Caco-2 (cell line): ENCODE measurements around the gene LEAP2. TPM values are rescaled to one million over a fixed set of nuclear protein-coding genes. Genes with fewer than 3 reads are reported as not detected.
A peak's percentile ranks its signal among the peaks of the same experiment; 100 is the strongest.

Source experiments
- BruUV-seq: library from RNA; stranded (reverse); fragments of 400-500 nt; replicated peaks from 2 replicates; lab custom pipeline; 2021; lab: Mats Ljungman, UMichigan
- CTCF ChIA-PET: fragments of 300-600 bp; sonication (Branson Sonifier 250); formaldehyde crosslinking; loops from one replicate; lab custom pipeline; 2022; ENCODE audit warnings: antibody characterized with exemption; lab: Charles Lee
- POLR2A ChIA-PET: fragments of 300-600 bp; sonication (Branson Sonifier 250); formaldehyde crosslinking; loops from one replicate; lab custom pipeline; 2022; ENCODE audit warnings: antibody characterized with exemption; lab: Charles Lee
- DNase-seq, 2 experiments: peaks; one replicate each; pipeline versions ENCODE4 v3.0.0 to v3.0.0-alpha.2; 2020 to 2022
- H3K27me3 ChIP-seq: replicated peaks from 2 replicates; pipeline ENCODE4 v1.6.0; 2011; ENCODE audit warnings: low read length; ENCODE audit not compliant: control insufficient read depth, insufficient read depth
- H3K36me3 ChIP-seq: 2 replicates; pipeline ENCODE4 v1.5.1; 2011; ENCODE audit warnings: low read length; ENCODE audit not compliant: control insufficient read depth, insufficient read depth
- H3K4me1 ChIP-seq: fragments of 250-450 bp; sonication (Bioruptor Pico); 2 replicates; pipeline ENCODE4 v1.5.1; 2020; ENCODE audit warnings: mild to moderate bottlenecking
- H3K4me3 ChIP-seq: 2 replicates; pipeline ENCODE4 v1.5.1; 2011; ENCODE audit warnings: low read depth, mild to moderate bottlenecking, control low read depth, low read length
- H3K9me3 ChIP-seq: fragments of 250-450 bp; sonication (Bioruptor Pico); 2 replicates; pipeline ENCODE4 v1.5.1; 2020; ENCODE audit warnings: mild to moderate bottlenecking, moderate library complexity
- H3K27ac Mint-ChIP-seq: one replicate; pipeline ENCODE4 v1.8.0; 2022; ENCODE audit warnings: mixed read lengths; ENCODE audit not compliant: unreplicated experiment
- H3K27me3 Mint-ChIP-seq: one replicate; pipeline ENCODE4 v1.8.0; 2022; ENCODE audit warnings: mixed read lengths; ENCODE audit not compliant: insufficient read depth, unreplicated experiment
- H3K36me3 Mint-ChIP-seq: one replicate; pipeline ENCODE4 v1.8.0; 2022; ENCODE audit warnings: mild to moderate bottlenecking, mixed read lengths; ENCODE audit not compliant: insufficient read depth, unreplicated experiment
- H3K4me1 Mint-ChIP-seq: one replicate; pipeline ENCODE4 v1.8.0; 2022; ENCODE audit warnings: low read depth, mixed read lengths; ENCODE audit not compliant: unreplicated experiment
- H3K4me3 Mint-ChIP-seq: one replicate; pipeline ENCODE4 v1.8.0; 2022; ENCODE audit warnings: mild to moderate bottlenecking, moderate library complexity, mixed read lengths; ENCODE audit not compliant: unreplicated experiment
- H3K9me3 Mint-ChIP-seq: one replicate; pipeline ENCODE4 v1.8.0; 2022; ENCODE audit warnings: mixed read lengths; ENCODE audit not compliant: unreplicated experiment
- intact Hi-C: fragments of 100-400 bp; cut with micrococcal nuclease; formaldehyde crosslinking; loops from one replicate; pipeline ENCODE4 v1.10.0; 2022; ENCODE audit not compliant: unreplicated experiment
- total RNA-seq: library from RNA; stranded (reverse); gene quantifications from 2 replicates; pipeline ENCODE4 v1.2.3, GENCODE V29; 2022
- TF ChIP-seq, protein P1 (sequence below), 2 experiments: fragments of 200-600 bp in 1 of 2; IDR thresholded peaks; 1 replicate in 1 of 2; 2 replicates in 1 of 2; pipeline versions ENCODE4 v1.5.1 to v1.8.0; 2011 to 2022; ENCODE audit warnings: antibody characterized with exemption in 1 of 2, control low read depth in 1 of 2, inconsistent platforms in 1 of 2, low read depth in 1 of 2, low read length in 1 of 2, mild to moderate bottlenecking in 1 of 2, moderate library complexity in 1 of 2; ENCODE audit not compliant: insufficient read depth in 1 of 2, severe bottlenecking in 1 of 2, unreplicated experiment in 1 of 2

The LEAP2 gene
- total RNA-seq, 1 experiment from 2014 or later, result 1.1 TPM

DNA sequence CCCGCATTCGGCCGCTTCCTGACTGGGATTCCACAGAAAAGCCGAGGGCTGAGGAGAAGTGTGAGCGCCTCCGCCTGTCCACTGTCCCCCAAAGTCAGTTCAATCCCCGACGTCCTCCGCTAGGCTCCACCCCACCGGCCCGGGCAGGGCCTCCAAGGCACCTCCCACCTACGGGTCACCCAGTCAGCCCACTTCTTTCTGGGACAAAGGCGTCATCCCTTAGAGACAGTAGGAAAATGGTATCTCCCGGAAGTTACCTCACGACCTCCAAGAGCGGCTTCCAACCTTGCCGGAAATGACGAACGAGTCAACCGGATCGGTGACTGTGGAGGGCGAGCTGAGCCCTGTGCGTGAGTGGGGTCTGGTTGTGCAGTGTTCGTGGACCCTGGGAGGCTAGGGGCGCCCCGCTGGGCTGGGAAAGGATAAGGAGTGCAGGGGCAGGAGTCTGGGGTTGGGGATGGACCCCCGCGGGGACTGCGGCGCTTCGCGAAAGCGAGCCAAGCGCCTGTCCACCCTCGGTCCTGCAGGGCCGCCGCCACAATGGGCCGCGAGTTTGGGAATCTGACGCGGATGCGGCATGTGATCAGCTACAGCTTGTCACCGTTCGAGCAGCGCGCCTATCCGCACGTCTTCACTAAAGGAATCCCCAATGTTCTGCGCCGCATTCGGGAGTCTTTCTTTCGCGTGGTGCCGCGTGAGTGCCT, 7.0 kb upstream of the LEAP2 start, which contains the start of the genes GDF9 and UQCRQ:
Gene GDF9 (minus strand): TSS at position 128 of the 704 bp plus-strand sequence. CDS start 1,936 bp downstream, outside the sequence.
Gene UQCRQ (plus strand): TSS at position 301 of the 704 bp plus-strand sequence. CDS start 240 bp downstream, at position 541.
- POLR2A ChIA-PET, result interaction anchor here (0.6 to 1.9 kb wide), 10 partner anchors 17 to 172 kb away, joined by 3 to 7 read pairs (median 4); partner anchors contain the start of gene SHROOM1
- peaks cover 16% of the 10 kb centered on the region for H3K4me1 ChIP-seq
- H3K36me3 Mint-ChIP-seq, result peaks cover 55% of the 10 kb centered on the region
- H3K9me3 Mint-ChIP-seq, result no peaks in the 10 kb centered on the region
- no peaks in the 10 kb centered on the region for H3K4me1 Mint-ChIP-seq
- peak within 1 kb of the TSS; percentile 91 for H3K4me3 Mint-ChIP-seq
- H3K9me3 ChIP-seq, result no peaks in the 10 kb centered on the region
- intact Hi-C loops, result loop anchor here (1.0 to 2.0 kb wide), 5 partner anchors 16 to 111 kb away; partner anchors contain the start of gene SHROOM1
- TF ChIP-seq, protein P1, sequence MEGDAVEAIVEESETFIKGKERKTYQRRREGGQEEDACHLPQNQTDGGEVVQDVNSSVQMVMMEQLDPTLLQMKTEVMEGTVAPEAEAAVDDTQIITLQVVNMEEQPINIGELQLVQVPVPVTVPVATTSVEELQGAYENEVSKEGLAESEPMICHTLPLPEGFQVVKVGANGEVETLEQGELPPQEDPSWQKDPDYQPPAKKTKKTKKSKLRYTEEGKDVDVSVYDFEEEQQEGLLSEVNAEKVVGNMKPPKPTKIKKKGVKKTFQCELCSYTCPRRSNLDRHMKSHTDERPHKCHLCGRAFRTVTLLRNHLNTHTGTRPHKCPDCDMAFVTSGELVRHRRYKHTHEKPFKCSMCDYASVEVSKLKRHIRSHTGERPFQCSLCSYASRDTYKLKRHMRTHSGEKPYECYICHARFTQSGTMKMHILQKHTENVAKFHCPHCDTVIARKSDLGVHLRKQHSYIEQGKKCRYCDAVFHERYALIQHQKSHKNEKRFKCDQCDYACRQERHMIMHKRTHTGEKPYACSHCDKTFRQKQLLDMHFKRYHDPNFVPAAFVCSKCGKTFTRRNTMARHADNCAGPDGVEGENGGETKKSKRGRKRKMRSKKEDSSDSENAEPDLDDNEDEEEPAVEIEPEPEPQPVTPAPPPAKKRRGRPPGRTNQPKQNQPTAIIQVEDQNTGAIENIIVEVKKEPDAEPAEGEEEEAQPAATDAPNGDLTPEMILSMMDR (IDR thresholded peaks at IDR 0.05; ENCODE audit: insufficient read depth in 1 of 2, low read depth in 1 of 2, low read length in 1 of 2, severe bottlenecking in 1 of 2, unreplicated experiment in 1 of 2), result peak in 1 of 2 experiments; percentile 54
- peak within 1 kb of the TSS; percentile 73 for H3K4me3 ChIP-seq
- no peaks in the 10 kb centered on the region for H3K27me3 Mint-ChIP-seq
- peaks cover 3% of the 10 kb centered on the region; the same call in 1 of the 2 replicates for H3K36me3 ChIP-seq
- CTCF ChIA-PET, result interaction anchor here (0.7 to 2.5 kb wide), 8 partner anchors 17 to 129 kb away, joined by 4 to 17 read pairs (median 10); partner anchors contain the start of genes KIF3A and SHROOM1
- H3K27ac Mint-ChIP-seq, result peak within 1 kb of the TSS; percentile 98
- no peaks in the 10 kb centered on the region for H3K27me3 ChIP-seq
- BruUV-seq, result no TSS peak
- peak; percentile 99 for DNase-seq

DNA sequence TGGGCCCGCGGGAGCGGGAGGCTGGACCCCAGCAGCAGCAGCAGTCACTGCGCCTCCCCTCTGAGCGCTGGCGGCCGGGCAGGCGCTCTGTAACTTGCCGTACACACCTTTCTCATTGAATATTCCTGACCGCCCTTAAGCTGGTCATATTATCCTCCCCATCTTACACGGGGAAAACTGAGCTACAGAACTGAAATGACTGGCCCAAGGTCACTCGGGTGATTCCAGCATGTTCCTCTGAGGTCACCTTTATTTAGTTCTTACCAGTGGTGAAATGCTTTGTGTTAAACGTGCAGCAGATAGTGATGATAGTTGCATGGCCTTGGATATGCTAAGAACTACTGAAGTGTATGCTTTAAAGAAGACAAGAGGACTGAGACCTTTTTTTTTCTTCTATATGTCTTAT, 6.4 kb upstream of the LEAP2 start:
- Mint-ChIP-seq H3K27ac (peak overlapping the region; percentile 98), H3K4me1 (peaks cover 4% of the 10 kb centered on the region), H3K27me3 (no peaks in the 10 kb centered on the region), H3K9me3 (no peaks in the 10 kb centered on the region), H3K4me3 (peak overlapping the region; percentile 91), H3K36me3 (peaks cover 61% of the 10 kb centered on the region)
- H3K27me3 ChIP-seq, result no peaks in the 10 kb centered on the region
- intact Hi-C loops, result loop anchor here (2.0 kb wide), 2 partner anchors 16 to 28 kb away; no protein-coding TSS in a partner anchor
- DNase-seq, result no peak
- no peaks in the 10 kb centered on the region for H3K9me3 ChIP-seq
- TSS peak; percentile 70 for BruUV-seq
- ChIA-PET CTCF (interaction anchor here (1.3 to 2.5 kb wide), 6 partner anchors 16 to 112 kb away, joined by 6 to 17 read pairs (median 13); partner anchors contain the start of gene SHROOM1), POLR2A (interaction anchor here (0.7 to 1.9 kb wide), 5 partner anchors 16 to 173 kb away, joined by 3 to 7 read pairs (median 5); no protein-coding TSS in a partner anchor)
- TF ChIP-seq, protein P1 (IDR thresholded peaks at IDR 0.05; ENCODE audit: insufficient read depth in 1 of 2, low read depth in 1 of 2, low read length in 1 of 2, severe bottlenecking in 1 of 2, unreplicated experiment in 1 of 2), result no peak
- H3K4me1 ChIP-seq, result peaks cover 22% of the 10 kb centered on the region
- peaks cover 5% of the 10 kb centered on the region for H3K36me3 ChIP-seq
- H3K4me3 ChIP-seq, result peak overlapping the region; percentile 73

DNA sequence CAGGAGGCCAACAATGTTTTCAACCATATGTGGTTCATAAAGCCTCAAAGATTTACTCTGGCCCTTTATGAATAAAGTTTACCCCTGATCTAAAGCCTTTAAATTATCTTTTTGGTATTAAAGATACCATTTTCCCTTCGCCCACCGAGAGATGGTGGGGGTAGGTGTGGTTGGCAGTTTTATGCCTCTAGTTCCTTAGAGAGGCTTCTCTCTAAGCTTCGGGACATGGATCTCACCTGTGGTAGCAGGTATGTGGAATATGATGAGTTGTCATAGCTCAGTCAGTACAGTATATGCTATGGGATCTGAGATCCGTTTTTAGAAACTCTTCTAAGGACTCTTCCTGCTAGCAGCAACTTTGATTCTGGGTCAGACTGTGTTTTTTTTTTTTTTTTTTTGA, 4.7 kb upstream of the LEAP2 start:
- Histone ChIP-seq H3K4me3 (no peak overlapping the region), H3K36me3 (peaks cover 7% of the 10 kb centered on the region), H3K27me3 (no peaks in the 10 kb centered on the region), H3K4me1 (peaks cover 39% of the 10 kb centered on the region), H3K9me3 (no peaks in the 10 kb centered on the region)
- Mint-ChIP-seq H3K4me1 (peaks cover 21% of the 10 kb centered on the region), H3K36me3 (peaks cover 78% of the 10 kb centered on the region), H3K4me3 (no peak overlapping the region), H3K27me3 (no peaks in the 10 kb centered on the region), H3K9me3 (no peaks in the 10 kb centered on the region), H3K27ac (no peak overlapping the region)
- ChIA-PET CTCF (interaction anchor here (0.7 kb wide), 1 partner anchor 22 kb away, joined by 5 read pairs; no protein-coding TSS in a partner anchor), POLR2A (no interaction called here)
- no peak for DNase-seq
- intact Hi-C loops, result no loop called here
- TF ChIP-seq, protein P1 (IDR thresholded peaks at IDR 0.05; ENCODE audit: insufficient read depth in 1 of 2, low read depth in 1 of 2, low read length in 1 of 2, severe bottlenecking in 1 of 2, unreplicated experiment in 1 of 2), result no peak
- no TSS peak for BruUV-seq
